AG08396 (cell line): ENCODE results near the gene PMVK.
A peak's percentile ranks its signal among the peaks of the same experiment; 100 is the strongest.
"Not testable (repeated sequence)": the region's sequence is repeated elsewhere in the genome, so short reads cannot be mapped to it uniquely, and the experiment has no call there.

ENCODE experiments used
- DNase-seq: peaks from one replicate; pipeline ENCODE4 v3.0.0; 2012; ENCODE audit warnings: low spot score, mixed read lengths

Gene PMVK

DNA sequence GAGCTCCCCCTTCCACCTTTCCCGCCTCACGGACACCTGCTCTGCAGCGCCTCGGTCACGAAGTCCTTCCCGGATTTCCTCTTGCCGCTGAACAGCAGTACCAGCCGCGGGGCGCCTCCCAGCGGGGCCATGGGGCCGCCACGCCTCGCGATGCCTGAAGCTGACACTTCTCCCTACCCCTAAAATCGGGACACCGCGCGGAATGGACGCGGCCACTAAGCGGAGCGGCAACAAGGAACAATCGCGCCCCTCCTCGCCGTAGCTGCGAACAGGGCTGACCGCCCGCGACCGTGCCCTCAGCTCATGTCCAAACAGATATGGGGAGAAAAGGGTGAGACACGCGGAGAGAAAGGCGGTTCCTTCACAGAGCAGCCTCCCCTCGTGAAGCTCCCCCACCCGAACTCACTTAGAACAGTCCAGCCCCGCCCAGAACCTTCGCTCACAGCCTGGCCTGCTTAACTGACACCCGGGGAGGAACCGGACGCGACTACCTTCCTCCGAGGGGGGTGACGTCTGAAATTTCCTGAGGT is at the start of gene PMVK:
PMVK (minus strand) TSS at position 165 of the 530 bp plus-strand sequence; CDS start at position 131, 34 bp downstream.
- peak; percentile 96 for DNase-seq

DNA sequence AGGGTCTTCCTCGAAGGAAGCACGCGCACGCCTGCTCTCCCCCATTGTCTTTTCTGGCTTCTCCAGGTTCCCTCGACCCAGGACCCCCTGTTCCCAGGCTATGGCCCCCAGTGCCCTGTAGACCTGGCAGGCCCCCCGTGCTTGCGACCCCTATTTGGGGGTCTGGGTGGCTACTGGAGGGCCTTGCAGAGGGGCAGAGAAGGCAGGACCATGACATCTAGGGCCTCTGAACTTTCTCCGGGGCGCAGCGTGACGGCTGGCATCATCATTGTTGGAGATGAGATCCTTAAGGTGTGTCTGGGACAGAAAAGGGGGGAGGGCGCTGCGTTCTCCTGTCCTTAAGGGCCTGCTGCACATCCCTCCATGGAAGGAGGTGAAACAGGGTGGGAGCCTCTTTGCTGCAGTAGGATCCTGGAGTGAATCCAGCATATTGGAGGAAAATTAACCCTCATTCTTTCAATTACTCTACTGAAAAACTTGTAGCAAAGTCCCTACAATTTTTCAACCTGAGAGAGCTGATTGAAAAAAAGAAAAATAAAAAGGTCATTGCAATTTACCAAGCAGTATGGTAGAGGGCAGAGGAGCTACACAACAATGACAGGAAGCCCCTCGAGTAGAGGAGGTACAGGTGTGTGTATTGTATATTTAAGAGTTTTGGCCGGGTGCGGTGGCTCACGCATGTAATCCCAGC is 47.4 kb upstream of the PMVK start:
- no peak for DNase-seq

DNA sequence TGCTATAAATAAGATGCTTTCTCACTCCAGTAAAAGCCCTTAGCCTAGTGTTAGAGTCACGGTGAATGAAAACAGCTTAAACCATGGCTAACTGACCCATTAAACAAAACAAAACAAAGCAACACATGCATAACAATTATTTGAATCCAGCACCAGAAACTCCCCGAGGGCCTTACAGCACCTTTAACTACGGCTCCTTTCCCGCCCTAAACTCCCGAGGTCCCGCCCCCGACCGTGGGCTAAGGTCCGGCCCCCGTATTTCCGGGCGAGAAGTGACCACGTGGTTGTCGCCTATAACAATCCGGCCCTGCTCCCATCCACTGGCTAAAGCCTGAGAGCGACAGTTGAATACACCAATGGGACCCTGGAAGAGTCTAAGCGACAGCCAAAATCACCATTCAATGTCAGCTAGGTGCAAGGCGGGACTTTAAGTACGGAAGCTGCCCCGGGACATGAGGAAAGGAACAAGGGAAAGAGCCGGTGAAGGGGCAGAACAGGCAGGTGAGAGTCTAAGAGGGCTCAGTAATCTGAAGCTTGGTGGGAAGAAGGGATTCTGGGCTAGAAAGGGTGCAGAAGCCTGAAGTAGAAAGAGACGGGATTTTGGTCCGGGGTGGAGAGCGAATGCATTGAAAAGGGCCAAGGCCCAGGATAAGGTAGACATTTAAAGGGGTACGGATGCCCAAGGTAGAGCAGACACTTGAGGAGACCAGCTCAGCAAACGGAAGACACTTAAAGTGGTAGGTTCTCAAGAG is 46.6 kb upstream of the PMVK start, which contains the start of gene FLAD1:
FLAD1 (plus strand) TSS at position 448 of the 752 bp plus-strand sequence. CDS start 351 bp downstream, outside the sequence.
- DNase-seq, result peak; percentile 96

DNA sequence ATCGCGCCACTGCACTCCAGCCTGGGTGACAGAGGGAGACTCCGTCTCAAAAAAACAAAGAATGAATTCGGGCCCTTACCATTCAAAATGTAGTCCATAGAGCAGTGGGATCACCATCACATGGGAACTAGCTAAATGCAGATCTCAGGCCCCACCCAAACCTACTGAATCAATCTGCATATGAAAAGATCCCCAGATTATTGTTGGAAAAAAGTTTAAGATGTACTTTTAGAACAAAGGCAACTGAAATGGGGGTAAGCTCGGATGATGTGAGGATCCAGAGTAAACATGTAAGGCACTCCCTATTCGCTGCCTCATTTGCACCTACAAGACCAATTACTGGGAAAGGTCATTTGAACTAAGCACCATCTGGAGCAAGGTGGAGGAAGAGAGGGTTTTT is 45.8 kb upstream of the PMVK start:
- DNase-seq, result no peak

DNA sequence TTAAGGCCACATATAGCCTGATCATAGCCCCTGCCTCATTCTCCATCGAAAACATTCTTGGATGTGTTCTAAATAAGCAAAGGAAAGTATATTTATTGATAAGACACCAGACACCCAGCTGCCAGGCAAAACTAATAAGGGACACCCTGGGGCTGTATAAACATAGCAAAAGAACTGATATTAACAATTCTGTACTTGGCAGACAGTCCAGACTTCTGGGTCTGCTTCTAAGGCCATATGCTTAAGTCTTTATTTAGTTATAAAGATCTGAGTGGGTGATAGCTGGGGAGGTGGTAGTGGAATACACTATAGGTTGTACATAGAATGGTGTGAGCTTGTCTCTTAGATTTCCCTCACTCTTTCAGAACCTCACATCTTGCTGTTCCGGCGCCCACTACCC is 41.8 kb upstream of the PMVK start:
- DNase-seq, result no peak

DNA sequence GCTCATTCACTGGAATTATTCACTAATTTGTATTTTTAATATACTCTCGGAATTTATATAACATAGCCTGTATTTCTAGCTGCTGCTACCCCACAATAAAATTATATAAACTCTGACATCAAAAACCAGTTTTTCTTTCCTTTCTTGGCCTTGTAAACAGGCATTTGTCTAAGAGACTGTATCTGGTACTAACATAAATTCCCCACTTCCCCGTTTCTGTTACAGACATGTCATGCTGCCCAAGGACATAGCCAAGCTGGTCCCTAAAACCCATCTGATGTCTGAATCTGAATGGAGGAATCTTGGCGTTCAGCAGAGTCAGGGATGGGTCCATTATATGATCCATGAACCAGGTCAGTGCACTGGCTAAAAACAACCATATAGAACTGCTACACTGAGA is 41.2 kb upstream of the PMVK start:
- DNase-seq, result not testable (repeated sequence)

DNA sequence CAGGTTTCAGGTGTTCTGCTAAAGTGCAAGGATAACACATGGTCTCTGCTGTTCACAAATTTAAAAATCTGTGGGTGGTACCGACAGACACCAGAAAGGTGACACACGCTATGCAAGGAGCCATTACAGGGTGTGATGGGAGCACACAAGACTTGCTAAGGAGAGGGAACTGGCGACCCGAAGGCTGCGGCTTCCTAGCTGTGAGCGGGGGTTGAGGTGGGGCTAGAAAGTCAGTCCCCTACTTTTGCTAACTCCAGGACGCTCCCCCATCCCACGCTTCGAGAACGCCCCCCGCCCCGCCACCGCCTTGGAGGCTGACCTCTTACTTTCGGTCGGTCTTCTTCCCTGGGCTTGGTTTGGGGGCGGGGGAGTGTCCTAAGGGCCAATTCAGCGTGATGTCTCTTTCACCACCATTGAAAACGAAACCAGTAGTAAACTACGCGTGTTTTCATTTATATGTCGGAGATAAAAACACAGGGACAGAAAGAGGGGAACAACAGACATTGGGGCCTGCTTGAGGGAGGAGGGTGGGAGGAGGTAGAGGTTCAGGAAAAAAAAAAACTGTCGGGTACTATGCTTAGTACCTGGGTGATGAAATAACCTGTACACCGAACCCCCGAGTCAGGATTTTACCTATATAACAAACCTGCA is 39.0 kb upstream of the PMVK start:
- DNase-seq, result no peak

DNA sequence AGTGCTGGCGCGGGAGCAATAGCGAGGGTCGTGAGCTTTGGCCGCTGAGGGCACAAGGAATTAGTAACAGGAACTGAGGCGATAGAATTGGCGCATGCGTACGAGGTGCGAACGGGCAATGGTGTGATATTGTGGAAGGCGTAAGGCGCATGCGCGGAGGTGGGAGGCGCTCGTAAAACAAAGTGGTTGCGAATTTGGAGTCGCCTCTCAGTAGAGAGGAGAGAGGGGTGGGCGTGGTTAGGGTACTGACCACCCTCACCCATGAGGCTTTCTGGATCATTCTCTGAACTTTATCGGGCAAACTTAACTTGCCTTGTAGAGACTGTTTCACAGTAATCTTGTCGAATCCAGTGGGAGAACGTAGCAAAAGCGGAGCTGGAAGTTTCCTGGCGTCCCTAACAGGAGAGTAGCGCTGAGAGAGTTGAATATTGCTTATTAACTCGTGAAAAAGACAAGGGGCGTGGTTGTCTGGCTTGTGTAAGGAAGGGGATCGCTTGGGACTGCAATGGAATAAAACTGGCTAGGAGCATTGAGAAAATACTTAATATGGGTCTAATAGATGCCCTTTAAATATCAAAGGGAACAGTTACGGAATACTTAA is 38.4 kb upstream of the PMVK start:
- peak; percentile 87 for DNase-seq

DNA sequence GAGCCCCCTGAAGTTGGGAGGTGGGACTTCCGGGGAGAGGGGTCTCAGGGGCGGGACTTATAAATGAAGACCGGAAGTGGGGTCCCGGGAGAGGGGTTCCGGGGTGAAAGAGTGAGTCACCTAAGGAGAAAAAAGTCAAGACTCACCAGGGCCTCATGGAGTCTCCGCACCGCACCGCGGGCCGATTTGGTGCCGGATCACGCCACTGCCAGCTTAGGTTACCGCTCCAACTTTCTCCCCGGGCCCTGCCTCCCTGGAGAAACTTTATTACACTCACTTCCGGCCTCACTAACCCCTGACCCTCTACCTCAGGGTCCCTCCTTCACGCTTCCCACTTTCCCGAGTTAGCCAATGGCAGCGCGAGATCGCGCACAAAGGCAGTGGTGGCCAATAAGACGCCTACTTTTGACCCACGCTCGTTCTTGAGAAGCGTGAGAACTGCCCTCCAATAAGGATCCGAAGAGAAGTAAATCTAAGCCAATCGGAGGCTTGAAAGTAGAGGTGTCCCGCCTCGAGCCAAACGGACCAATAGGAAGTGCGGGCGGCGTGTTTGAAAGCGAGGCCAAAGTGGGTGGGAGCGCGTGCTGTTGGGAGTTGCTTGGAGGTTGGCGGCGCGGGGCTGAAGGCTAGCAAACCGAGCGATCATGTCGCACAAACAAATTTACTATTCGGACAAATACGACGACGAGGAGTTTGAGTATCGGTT is 37.7 kb upstream of the PMVK start, which contains the start of gene CKS1B:
CKS1B (plus strand) TSS at position 580 of the 706 bp plus-strand sequence; CDS start at position 645, 65 bp downstream.
- DNase-seq, result peak; percentile 94

DNA sequence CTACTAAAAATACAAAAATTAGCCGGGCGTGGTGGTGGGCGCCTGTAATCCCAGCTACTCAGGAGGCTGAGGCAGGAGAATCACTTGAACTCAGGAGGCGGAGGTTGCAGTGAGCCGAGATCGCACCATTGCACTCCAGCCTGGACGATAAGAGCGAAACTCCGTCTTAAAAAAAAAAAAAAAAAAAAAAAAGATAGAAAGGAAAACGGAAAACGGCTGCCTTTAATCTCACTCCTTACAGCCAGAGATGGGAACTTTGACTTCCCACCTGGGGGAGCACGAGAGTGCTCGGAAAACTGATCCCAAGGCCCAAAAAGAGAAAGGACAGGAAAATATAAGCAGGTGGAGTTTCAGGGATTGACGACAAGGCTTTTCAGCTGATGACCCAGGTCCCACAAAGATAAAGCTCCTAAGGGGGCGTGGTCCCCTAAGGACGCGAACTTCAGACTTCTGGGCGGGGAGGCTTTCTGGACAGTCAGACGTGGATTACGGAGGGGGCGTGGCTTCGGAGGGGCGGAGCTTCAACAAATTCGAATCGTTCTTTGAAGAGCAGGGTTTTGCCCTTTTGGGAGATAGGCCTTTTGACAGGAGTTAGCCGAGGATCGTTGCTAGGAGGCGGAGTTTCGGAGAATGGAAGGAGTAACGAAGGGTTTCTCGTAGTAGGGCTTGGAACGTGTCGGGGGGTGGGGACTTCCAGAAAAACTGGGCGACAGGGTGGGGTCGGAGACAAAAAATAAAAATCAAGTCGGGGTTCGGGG is 37.0 kb upstream of the PMVK start:
- peak; percentile 79 for DNase-seq

DNA sequence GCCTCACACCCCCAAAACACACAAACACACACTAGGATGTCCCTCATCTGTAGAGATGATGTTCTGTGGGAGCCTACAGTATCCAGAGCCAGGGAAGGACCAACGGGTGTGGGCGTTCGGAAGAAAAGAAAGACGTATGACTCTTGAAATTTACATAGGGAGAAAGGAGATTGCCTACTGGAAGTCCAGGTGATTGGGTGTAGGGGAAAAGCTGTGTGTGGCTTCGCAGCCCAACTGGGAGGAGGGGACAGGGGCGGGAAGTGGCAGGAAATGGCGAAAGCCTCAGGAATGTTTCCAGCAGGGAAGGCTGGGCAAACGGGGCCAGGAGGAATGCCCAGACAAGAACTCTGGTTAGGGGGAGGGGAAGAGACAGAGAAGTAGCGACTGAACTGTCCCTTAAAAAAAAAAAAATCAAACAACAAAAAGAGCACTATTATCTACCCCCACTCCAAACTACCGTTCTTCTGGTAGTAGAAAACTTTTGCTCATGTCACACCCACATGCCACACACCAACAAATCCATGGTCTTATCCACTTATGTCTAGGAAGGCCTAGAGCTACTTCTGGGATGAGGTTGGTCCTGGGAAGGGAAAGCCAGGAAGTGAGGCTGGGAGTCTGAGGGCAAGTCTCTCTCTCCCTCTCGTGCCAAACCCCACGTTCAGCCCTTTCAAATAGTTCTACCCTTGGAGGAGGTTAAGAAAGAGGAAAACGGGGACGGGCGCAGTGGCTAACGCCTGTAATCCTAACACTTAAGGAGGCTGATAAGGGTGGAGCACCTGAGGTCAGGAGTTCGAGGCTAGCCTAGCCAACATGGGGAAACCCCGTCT is 36.2 kb upstream of the PMVK start:
- DNase-seq, result peak; percentile 82

DNA sequence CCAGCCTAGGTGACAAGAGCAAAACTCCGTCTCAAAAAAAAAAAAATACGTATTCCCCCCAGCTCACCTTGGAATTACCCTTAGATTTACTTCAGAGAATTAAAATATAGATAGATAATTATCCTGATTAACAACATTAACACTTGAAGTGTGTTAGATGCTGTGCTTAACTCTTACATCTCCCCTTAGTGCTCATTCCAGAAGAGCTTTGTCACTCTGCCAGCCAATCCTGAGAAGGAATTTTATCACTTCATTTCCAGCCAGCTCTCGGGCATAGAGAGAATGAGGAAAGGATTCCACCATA is 35.6 kb upstream of the PMVK start:
- DNase-seq, result no peak

DNA sequence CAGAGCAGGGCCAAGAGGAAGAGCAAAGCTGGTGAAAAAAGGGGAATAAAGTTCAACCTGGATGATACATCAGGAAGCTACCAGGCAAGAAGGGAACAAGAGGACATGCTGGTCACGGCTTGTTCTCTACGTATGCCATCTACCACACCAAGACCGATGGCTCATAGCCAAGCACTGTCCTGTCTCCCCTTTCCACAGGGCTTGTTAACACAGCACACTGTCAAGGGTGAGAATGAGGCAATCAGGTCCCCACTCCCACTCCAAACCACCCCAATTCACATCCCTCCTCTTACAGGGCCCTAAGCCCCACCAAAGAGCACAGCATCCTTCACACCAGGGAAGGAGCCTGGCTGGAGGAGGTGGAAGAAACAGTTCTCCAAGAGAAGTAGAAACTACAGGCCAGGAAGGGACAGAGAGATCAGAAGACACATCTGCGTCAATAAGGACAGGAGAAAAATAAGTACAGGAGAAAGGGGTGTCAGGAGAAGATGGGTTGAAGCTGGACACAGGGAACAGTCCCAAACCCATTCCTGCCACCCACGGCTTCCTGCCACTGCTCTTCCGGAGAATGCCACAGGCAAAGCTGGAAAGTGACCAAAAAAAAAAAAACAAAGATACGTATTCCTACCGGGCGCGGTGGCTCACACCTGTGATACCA is 35.0 kb upstream of the PMVK start:
- no peak for DNase-seq

DNA sequence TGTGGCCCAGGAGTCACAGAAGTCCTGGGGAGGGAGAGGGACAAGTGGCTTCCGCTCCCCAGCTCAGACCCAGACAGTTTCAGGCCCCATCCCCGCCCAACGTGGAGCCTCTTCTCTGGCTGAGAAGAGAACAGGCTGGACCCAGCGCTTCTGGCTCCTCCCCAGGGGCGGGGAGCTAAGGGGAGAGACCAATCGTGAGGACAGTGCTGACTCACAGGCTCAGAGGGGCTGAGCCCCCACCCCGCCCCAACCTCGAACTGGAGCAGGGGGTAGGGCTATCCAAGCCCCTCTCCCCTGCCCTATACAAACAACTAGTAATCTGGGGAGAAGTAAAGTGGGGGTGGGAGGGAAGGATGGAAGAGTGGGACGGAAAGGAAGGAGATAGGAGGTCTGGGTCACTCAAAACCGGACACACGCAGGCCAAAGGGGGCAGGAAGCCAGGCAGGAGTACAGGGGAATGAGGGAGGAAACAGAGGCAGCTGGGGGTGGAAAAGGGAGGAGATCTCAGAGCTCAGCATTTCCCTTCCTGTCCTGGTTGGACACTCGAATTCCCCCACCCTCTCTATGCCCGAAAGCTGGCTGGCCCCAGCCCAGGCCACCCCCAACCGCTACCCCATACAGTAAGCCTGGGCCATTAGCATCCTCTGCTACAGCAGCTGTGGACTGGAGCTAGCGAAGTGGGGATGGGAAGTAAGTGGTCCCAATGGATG is 34.3 kb upstream of the PMVK start, which contains the start of gene SHC1:
SHC1 (minus strand) TSS at position 117 of the 710 bp plus-strand sequence. CDS start 221 bp downstream, outside the sequence.
- peak; percentile 91 for DNase-seq

DNA sequence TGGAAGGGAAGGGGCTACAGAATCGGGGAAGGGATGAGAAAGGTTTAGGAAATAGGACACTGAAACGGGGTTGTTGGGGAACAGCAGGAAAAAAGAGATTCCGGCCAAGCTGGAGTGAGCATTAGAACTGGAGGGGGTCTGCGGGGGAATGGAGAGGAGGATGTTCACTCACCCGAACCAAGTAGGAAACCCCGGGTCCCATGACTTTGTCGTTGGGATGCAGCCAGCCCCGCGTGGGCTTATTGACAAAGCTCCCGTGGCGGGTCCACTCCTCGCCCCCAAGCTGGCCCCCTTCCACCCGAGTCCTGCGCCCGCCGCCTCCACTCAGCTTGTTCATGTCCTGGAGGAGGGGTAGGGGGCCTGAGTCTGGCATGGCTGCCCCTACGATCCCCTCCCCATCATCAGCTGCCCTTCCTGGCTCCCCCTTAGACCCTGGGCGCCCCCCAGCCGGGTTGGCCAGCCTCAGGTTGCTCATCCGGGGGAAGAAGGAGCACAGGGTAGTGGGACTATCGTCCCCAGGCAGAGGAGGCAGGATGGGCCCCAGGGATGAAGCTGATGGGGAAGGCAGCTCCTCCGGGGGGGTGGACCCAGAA is 33.4 kb upstream of the PMVK start:
- DNase-seq, result no peak

DNA sequence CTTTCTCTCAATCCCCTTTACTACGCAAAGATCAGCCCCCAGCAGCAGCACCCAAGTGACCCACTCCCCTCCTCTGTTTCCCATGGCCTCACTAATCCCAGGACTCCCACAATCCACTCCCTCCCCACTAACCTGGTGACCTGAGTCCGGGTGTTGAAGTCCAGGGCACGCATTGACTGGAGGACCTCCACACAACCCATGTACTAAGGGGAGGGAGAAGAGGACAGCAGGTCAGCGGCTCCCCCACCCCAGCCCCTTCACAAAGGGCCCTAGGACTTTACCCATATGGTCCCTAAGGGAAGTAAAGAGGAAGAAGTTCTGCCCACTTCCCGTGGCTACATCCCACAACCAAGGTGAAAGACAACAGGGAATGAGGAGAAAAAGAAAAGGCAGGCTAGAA is 32.7 kb upstream of the PMVK start:
- DNase-seq, result no peak

DNA sequence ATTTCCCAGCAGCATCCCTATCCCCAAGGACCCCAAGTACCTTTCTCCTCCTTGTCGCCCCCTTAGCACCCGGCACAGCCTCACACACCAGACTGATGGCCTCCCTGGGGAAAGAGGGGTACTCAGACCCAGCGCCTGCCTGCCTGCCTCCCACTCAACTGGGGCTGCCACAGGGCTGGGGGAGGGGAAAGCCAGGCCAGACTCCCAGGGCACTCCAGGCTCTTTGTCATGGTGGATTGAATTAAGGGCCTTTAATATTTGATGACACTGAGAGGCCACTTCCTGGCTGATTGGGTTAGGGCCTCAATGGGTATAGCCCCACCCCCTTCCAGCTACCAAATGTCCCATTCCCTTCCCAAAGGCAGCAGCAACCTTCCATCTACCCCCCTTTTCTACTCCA is 32.2 kb upstream of the PMVK start:
- no peak for DNase-seq

DNA sequence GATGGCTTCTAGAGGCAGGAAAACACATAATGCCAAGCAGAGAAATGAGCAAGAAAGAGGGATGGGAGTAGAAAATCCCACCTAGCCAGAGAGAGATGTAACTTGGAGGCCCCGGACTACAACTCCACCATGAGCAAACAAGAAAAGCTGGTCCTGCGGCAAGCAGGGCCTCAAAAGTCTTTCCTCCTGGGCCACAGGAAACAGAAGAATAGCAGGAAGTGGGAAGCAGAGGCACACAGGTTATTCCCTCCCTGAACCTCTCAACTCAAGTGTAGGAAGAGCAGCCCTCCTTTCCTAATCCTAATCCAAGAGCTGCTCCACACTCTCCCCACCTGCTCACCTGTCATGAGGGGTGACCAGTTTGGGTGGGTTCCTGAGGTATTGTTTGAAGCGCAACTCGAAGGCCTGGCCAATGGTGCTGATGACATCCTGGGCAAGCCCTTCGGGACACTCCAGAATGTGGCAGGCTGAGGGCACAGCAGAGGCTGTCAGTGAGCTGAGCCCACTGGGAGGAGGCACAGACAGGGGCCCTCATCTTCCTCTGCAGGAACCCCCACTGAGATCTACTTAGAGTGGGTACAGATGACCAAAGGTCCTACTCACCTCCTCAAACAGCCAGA is 30.9 kb upstream of the PMVK start:
- DNase-seq, result no peak
